Choroid plexus epithelial cell (primary cell): ENCODE results near the gene TCF19.
"Not testable (repeated sequence)": the region's sequence is repeated elsewhere in the genome, so short reads cannot be mapped to it uniquely, and the experiment has no call there.

ENCODE experiments used
- DNase-seq: peaks from one replicate; pipeline ENCODE4 v3.0.0-alpha.2; 2010; ENCODE audit warnings: low read depth
- H3K4me3 ChIP-seq: 2 replicates; pipeline ENCODE4 v1.5.1; 2011; ENCODE audit warnings: low read depth, mild to moderate bottlenecking, control low read depth, low read length, moderate library complexity
- TF ChIP-seq, protein P1 (sequence below): conservative IDR thresholded peaks from 2 replicates; pipeline ENCODE4 v1.5.1; 2011; ENCODE audit warnings: low read depth, mild to moderate bottlenecking, control low read depth, inconsistent platforms, low read length, moderate library complexity

TCF19 gene

DNA sequence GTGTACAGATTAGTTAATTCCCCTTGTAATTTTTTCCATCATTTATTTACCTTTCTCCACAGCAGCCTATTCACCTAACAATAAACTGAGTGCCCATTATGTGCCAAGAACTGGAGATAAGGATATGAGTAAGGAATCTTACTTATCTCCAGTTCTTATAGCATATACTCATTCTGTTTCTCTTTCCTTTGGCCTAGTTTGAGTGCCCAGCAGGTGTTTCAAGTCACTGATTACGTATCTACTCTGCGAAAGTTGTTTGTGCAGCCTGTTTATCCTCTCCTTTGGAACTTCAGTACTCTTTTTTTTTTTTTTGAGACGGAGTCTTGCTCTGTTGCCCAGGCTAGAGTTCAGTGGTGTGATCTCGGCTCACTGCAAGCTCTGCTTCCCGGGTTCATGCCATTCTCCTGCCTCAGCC lies 29.4 kb downstream of the TCF19 start:
- H3K4me3 ChIP-seq, result no peak overlapping the region
- TF ChIP-seq, protein P1, sequence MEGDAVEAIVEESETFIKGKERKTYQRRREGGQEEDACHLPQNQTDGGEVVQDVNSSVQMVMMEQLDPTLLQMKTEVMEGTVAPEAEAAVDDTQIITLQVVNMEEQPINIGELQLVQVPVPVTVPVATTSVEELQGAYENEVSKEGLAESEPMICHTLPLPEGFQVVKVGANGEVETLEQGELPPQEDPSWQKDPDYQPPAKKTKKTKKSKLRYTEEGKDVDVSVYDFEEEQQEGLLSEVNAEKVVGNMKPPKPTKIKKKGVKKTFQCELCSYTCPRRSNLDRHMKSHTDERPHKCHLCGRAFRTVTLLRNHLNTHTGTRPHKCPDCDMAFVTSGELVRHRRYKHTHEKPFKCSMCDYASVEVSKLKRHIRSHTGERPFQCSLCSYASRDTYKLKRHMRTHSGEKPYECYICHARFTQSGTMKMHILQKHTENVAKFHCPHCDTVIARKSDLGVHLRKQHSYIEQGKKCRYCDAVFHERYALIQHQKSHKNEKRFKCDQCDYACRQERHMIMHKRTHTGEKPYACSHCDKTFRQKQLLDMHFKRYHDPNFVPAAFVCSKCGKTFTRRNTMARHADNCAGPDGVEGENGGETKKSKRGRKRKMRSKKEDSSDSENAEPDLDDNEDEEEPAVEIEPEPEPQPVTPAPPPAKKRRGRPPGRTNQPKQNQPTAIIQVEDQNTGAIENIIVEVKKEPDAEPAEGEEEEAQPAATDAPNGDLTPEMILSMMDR, result no peak
- no peak for DNase-seq

DNA sequence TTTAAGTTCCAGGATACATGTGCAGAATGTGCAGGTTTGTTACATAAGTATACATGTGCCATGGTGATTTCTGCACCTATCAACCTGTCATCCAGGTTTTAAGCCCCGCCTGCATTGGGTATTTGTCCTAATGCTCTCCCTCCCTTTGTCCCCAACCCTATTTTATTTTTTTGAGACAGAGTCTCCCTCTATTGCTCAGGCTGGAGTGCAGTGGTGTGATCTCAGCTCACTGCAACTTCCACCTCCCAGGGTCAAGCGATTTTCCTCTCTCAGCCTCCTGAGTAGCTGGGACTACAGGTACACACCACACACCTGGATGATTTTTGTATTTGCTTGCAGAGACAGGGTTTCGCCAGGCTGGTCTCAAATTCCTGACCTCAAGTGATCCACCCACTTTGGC lies 30.8 kb downstream of the TCF19 start:
- not testable (repeated sequence) for DNase-seq, H3K4me3 ChIP-seq

DNA sequence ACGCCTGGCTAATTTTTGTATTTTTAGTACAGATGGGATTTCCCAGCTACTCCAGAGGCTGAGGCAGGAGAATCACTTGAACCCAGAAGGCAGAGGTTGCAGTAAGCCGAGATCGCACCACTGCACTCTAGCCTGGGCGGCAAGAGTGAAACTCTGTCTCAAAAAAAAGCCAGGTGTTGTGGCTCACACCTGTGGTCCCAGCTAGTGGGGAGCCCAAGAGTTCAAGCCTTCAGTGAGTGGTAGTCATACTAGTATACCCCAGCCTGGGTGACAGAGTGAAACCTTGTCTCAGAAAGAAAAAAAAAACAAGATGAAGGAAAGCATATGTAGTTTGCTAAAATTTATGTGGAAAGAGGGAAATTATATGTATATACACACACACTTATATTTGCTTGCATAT lies 32.1 kb downstream of the TCF19 start:
- DNase-seq, result no peak
- TF ChIP-seq, protein P1, result no peak
- no peak overlapping the region for H3K4me3 ChIP-seq

DNA sequence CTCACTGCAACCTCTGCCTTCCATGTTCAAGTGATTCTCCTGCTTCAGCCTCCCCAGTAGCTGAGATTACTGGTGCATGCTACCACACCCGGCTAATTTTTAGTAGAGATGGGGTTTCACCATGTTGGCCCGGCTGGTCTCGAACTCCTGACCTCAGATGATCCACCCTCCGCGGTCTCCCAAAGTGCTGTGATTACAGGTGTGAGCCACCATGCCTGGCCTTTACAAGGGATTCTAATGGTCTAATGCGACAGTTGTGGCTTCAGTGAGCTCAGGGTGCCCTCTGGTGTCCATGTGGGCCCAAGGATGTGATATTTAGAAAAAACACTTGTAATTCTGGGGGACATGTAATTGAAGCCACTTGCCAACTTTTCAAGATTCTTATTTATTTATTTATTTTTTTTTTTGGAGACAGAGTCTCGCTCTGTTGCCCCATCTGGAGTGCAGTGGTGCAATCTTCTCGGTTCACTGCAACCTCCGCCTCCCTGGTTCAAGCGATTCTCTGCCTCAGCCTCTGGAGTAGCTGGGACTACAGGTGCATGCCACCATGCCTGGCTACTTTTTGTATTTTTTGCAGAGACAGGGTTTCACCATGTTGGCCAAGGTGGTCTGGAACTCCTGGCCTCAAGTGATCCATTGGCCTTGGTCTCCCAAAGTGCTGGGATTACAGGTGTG lies 34.2 kb downstream of the TCF19 start:
- DNase-seq, result peak; percentile 79
- H3K4me3 ChIP-seq, result not testable (repeated sequence)
- TF ChIP-seq, protein P1, result peak; percentile 80

DNA sequence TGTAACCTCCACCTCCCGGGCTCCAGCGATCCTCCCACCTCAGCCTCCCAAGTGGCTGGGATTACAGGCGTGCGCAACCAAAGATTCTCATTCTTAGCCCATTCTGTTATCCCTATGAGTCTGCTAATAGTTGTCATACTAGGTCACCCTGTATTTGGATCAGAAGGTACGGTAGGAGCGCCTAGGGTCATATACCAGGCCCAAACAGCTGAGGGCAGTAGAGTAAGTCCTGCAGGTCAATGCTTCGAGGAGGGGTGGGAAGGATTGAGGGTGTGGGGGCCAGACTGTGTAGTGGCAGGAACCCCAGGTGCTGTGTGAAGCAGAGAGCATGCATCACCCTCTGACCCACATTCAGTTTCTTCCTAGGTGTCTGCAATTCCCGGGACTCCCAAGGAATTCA lies 34.8 kb downstream of the TCF19 start:
- no peak for DNase-seq
- TF ChIP-seq, protein P1, result no peak
- H3K4me3 ChIP-seq, result no peak overlapping the region

DNA sequence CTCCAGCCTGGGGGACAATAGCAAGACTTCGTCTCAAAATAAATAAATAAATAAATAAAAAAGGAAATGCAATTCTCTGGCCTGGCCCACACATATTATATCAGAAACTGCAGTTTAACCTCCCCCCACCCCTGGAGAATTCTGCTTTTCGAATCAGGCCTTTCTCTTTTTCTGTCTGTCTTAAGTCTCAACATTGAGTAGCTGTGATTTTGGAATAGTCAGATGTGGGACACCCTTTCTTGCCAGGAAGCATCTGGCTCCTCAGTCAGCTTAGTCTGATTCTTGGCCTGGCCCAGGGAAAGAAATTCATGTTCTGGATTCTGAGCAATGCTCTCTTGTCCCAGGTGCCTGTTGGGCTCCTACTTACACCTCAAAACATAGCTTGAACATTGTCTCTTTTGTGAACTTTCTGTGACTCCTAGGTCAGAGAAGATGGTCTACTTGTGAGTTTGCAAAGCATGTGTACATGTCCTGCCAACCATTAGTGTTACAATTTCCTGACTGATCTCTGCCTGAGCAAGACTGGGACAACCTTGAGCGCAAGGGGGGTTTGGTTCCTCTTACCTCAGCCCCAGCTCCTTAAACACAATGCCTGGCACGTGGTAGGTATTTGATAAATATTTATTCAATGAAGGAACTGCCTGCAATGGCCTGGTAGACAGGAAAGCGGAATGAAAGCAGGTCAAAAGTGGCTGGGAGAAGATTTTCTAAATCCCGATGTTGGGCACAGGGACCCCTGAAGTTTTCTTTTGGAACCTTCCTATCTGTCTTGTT lies 35.9 kb downstream of the TCF19 start:
- TF ChIP-seq, protein P1, result no peak
- DNase-seq, result no peak

DNA sequence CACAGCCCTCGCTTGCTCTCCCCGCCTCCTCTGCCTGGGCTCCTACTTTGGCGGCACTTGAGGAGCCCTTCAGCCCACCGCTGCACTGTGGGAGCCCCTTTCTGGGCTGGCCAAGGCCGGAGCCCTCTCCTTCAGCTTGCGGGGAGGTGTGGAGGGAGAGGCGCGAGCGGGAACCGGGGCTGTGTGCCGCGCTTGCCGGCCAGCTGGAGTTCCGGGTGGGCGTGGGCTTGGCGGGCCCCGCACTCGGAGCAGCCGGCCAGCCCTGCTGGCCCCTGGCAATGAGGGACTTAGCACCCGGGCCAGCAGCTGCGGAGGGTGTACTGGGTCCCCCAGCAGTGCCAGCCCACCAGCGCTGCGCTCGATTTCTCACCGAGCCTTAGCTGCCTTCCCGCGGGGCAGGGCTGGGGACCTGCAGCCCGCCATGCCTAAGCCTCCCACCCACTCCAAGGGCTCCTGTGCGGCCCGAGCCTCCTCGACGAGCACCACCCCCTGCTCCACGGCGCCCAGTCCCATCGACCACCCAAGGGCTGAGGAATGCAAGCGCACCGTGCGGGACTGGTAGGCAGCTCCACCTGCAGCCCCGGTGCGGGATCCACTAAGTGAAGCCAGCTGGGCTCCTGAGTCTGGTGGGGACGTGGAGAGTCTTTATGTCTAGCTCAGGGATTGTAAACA lies 37.1 kb downstream of the TCF19 start:
- H3K4me3 ChIP-seq, DNase-seq: not testable (repeated sequence)

More for the DNA sequence above, 35.9 kb downstream of the TCF19 start:
- H3K4me3 ChIP-seq, result no peak overlapping the region

DNA sequence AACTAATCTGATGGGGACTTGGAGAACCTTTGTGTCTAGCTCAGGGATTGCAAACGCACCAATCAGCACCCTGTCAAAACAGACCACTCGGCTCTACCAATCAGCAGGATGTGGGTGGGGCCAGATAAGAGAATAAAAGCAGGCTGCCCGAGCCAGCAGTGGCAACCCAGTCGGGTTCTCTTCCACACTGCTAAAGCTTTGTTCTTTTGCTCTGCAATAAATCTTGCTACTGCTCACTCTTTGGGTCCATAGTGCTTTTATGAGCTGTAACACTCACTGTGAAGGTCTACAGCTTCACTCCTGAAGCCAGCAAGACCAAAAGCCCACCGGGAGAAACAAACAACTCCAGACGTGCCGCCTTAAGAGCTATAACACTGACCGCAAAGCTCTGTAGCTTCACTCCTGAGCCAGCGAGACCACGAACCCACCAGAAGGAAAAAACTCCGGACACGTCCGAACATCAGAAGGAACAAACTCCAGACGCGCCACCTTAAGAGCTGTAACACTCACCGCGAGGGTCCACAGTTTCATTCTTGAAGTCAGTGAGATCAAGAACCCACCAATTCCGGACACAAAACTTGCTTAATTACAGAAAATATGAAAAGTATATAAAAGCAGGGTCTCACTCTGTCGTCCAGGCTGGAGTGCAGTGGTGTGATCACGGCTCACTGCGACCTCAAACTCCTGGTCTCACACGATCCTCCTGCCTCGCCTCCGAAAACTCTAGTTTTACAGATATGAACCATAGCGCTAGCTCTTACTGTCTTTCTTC lies 38.0 kb downstream of the TCF19 start:
- peak overlapping the region; percentile 80 for H3K4me3 ChIP-seq
- DNase-seq, result not testable (repeated sequence)
